IMR-90 (cell line): ENCODE data around the gene PBOV1. TPM values are rescaled to one million over a fixed set of nuclear protein-coding genes. Genes with fewer than 3 reads are reported as not detected.

Source experiments
- ATAC-seq: fragments of 200-7000 bp; cut with Tn5 transposase; 2 replicates; pipeline ENCODE4 v1.9.1; 2020; ENCODE audit warnings: low read depth, mild to moderate bottlenecking, moderate library complexity
- BruUV-seq: library from RNA; stranded (reverse); fragments of 400-500 nt; replicated peaks from 2 replicates; lab custom pipeline; 2021; lab: Mats Ljungman, UMichigan
- CTCF ChIA-PET: fragments of 300-600 bp; formaldehyde crosslinking; extraction: SDS; loops from one replicate; lab custom pipeline; 2021; ENCODE audit warnings: antibody characterized with exemption; lab: Yijun Ruan, JAX
- POLR2A ChIA-PET: fragments of 300-600 bp; sonication (Branson Sonifier 250); formaldehyde crosslinking; loops from one replicate; lab custom pipeline; 2022; ENCODE audit warnings: antibody characterized with exemption; ENCODE audit not compliant: unreplicated experiment; lab: Charles Lee
- DNase-seq: peaks from one replicate; pipeline ENCODE4 v3.0.0; 2013
- H2AFZ ChIP-seq: replicated peaks from 2 replicates; pipeline ENCODE3; 2013; ENCODE audit warnings: low read length, mild to moderate bottlenecking; ENCODE audit not compliant: poor library complexity
- H2AK5ac ChIP-seq: 2 replicates; pipeline ENCODE4 v1.6.1; 2013; ENCODE audit warnings: low read depth, low read length, inconsistent platforms
- H2AK9ac ChIP-seq: replicated peaks from 2 replicates; pipeline ENCODE3; 2013; ENCODE audit warnings: mild to moderate bottlenecking, low read depth, low read length, moderate library complexity; ENCODE audit not compliant: poor library complexity
- H2BK120ac ChIP-seq: 2 replicates; pipeline ENCODE4 v1.6.1; 2013; ENCODE audit warnings: low read depth, low read length, inconsistent platforms
- H2BK15ac ChIP-seq: 3 replicates; pipeline ENCODE4 v1.6.1; 2013; ENCODE audit warnings: low read depth, low read length, inconsistent platforms
- H2BK20ac ChIP-seq: 2 replicates; pipeline ENCODE4 v1.6.1; 2013; ENCODE audit warnings: low read depth, mild to moderate bottlenecking, inconsistent platforms, low read length, moderate library complexity
- H2BK5ac ChIP-seq: 2 replicates; pipeline ENCODE4 v1.6.1; 2013; ENCODE audit warnings: mild to moderate bottlenecking, low read depth, low read length, inconsistent platforms; ENCODE audit not compliant: poor library complexity, severe bottlenecking
- H3K14ac ChIP-seq: replicated peaks from 2 replicates; pipeline ENCODE4 v1.6.1; 2013; ENCODE audit warnings: low read depth, low read length, inconsistent platforms
- H3K18ac ChIP-seq: 2 replicates; pipeline ENCODE4 v1.6.1; 2013; ENCODE audit warnings: low read depth, low read length, control low read depth
- H3K23ac ChIP-seq: 2 replicates; pipeline ENCODE4 v1.6.1; 2013; ENCODE audit warnings: low read depth, low read length, inconsistent platforms
- H3K27ac ChIP-seq: 2 replicates; pipeline ENCODE4 v1.5.1; 2013; ENCODE audit warnings: mild to moderate bottlenecking, control low read depth, low read length; ENCODE audit not compliant: insufficient read depth
- H3K27me3 ChIP-seq: 2 replicates; pipeline ENCODE4 v1.6.1; 2013; ENCODE audit warnings: low read length; ENCODE audit not compliant: control insufficient read depth, insufficient read depth
- H3K36me3 ChIP-seq: 2 replicates; pipeline ENCODE4 v1.6.1; 2013; ENCODE audit warnings: low read length, mixed read lengths; ENCODE audit not compliant: control insufficient read depth, insufficient read depth
- H3K4ac ChIP-seq: 2 replicates; pipeline ENCODE4 v1.6.1; 2013; ENCODE audit warnings: low read depth, low read length, inconsistent platforms
- H3K4me1 ChIP-seq: 2 replicates; pipeline ENCODE4 v1.6.1; 2013; ENCODE audit warnings: low read length, mixed read lengths; ENCODE audit not compliant: control insufficient read depth, insufficient read depth
- H3K4me2 ChIP-seq: 2 replicates; pipeline ENCODE4 v1.6.1; 2013; ENCODE audit warnings: low read depth, mild to moderate bottlenecking, control low read depth, low read length, moderate library complexity
- H3K4me3 ChIP-seq: 2 replicates; pipeline ENCODE4 v1.5.1; 2013; ENCODE audit warnings: low read depth, mild to moderate bottlenecking, control low read depth, low read length, moderate library complexity; ENCODE audit not compliant: insufficient read depth
- H3K56ac ChIP-seq: 2 replicates; pipeline ENCODE4 v1.6.1; 2013; ENCODE audit warnings: low read length, inconsistent platforms; ENCODE audit not compliant: insufficient read depth; ENCODE audit errors: extremely low read depth
- H3K79me1 ChIP-seq, 2 experiments: 2 replicates each; pipeline ENCODE4 v1.6.1; 2013; ENCODE audit warnings: low read length in 2 of 2, inconsistent platforms in 1 of 2, low read depth in 1 of 2
- H3K9ac ChIP-seq: 2 replicates; pipeline ENCODE4 v1.6.1; 2013; ENCODE audit warnings: low read depth, low read length, control low read depth
- H3K9me1 ChIP-seq: 2 replicates; pipeline ENCODE4 v1.6.1; 2013; ENCODE audit warnings: low read length, inconsistent platforms; ENCODE audit not compliant: insufficient read depth
- H3K9me3 ChIP-seq: 2 replicates; pipeline ENCODE4 v1.6.1; 2013; ENCODE audit warnings: low read length; ENCODE audit not compliant: control insufficient read depth, insufficient read depth
- H4K20me1 ChIP-seq: 2 replicates; pipeline ENCODE4 v1.6.1; 2013; ENCODE audit warnings: low read length, inconsistent platforms; ENCODE audit not compliant: insufficient read depth
- H4K5ac ChIP-seq: 2 replicates; pipeline ENCODE4 v1.6.1; 2013; ENCODE audit warnings: mild to moderate bottlenecking, low read depth, low read length, control low read depth
- H4K8ac ChIP-seq, 2 experiments: 2 replicates each; pipeline ENCODE4 v1.6.1; 2013; ENCODE audit warnings: low read depth in 2 of 2, low read length in 2 of 2, control low read depth in 1 of 2, inconsistent platforms in 1 of 2
- H4K91ac ChIP-seq: 2 replicates; pipeline ENCODE4 v1.6.1; 2013; ENCODE audit warnings: low read depth, low read length, inconsistent platforms; ENCODE audit not compliant: insufficient read depth
- BHLHE40 ChIP-seq: fragments of 150-350 bp; IDR thresholded peaks from 2 replicates; pipeline ENCODE4 v1.6.1; 2016; ENCODE audit warnings: mild to moderate bottlenecking, low read depth, low read length
- CEBPB ChIP-seq: IDR thresholded peaks from 2 replicates; pipeline ENCODE4 v1.6.1; 2012; ENCODE audit warnings: low read depth, low read length, improper control_type of control experiment
- CHD1 ChIP-seq: IDR thresholded peaks from 2 replicates; pipeline ENCODE4 v1.6.1; 2012; ENCODE audit warnings: low read depth, low read length, improper control_type of control experiment
- FOS ChIP-seq: fragments of 150-350 bp; IDR thresholded peaks from 2 replicates; pipeline ENCODE4 v1.6.1; 2016; ENCODE audit warnings: low read depth, low read length
- MAFK ChIP-seq: IDR thresholded peaks from 2 replicates; pipeline ENCODE4 v1.6.1; 2012; ENCODE audit warnings: low read depth, low read length, improper control_type of control experiment
- MAZ ChIP-seq: IDR thresholded peaks from 2 replicates; pipeline ENCODE4 v1.6.1; 2012; ENCODE audit warnings: low read depth, mild to moderate bottlenecking, low read length, improper control_type of control experiment, moderate library complexity, borderline replicate concordance
- MXI1 ChIP-seq: IDR thresholded peaks from 2 replicates; pipeline ENCODE4 v1.6.1; 2012; ENCODE audit warnings: low read depth, mild to moderate bottlenecking, low read length, moderate library complexity, borderline replicate concordance
- NFE2L2 ChIP-seq: fragments of 150-350 bp; IDR thresholded peaks from 2 replicates; pipeline ENCODE4 v1.6.1; 2016; ENCODE audit warnings: low read depth, mild to moderate bottlenecking, low read length
- POLR2A ChIP-seq: IDR thresholded peaks from 2 replicates; pipeline ENCODE4 v1.6.1; 2012; ENCODE audit warnings: mild to moderate bottlenecking, low read depth, low read length
- RAD21 ChIP-seq: IDR thresholded peaks from 2 replicates; pipeline ENCODE4 v1.6.1; 2012; ENCODE audit warnings: low read length, improper control_type of control experiment
- RCOR1 ChIP-seq: IDR thresholded peaks from 2 replicates; pipeline ENCODE4 v1.6.1; 2012; ENCODE audit warnings: mild to moderate bottlenecking, low read length, improper control_type of control experiment; ENCODE audit not compliant: insufficient replicate concordance
- RFX5 ChIP-seq: IDR thresholded peaks from 2 replicates; pipeline ENCODE4 v1.8.0; 2012; ENCODE audit warnings: low read depth, mild to moderate bottlenecking, low read length, moderate library complexity
- SMC3 ChIP-seq: fragments of 150-350 bp; IDR thresholded peaks from 2 replicates; pipeline ENCODE4 v1.6.1; 2016; ENCODE audit warnings: low read depth, mild to moderate bottlenecking, antibody characterized with exemption, low read length, moderate library complexity
- dilution Hi-C: fragments of 300-500 bp; cut with HindIII; formaldehyde crosslinking; loops from one replicate; pipeline ENCODE4 v1.14.3; 2018; ENCODE audit warnings: low sequenced_read_pairs; ENCODE audit not compliant: unreplicated experiment
- in situ Hi-C: fragments of 300-500 bp; cut with MboI; formaldehyde crosslinking; loops from 3 replicates; pipeline ENCODE4 v1.14.3; 2019; ENCODE audit warnings: low sequenced_read_pairs, inconsistent platforms, mixed read lengths
- intact Hi-C: fragments of 100-400 bp; cut with micrococcal nuclease; formaldehyde crosslinking; loops from 2 replicates; pipeline ENCODE4 v1.10.0; 2022
- polyA plus RNA-seq, 3 experiments: library from polyadenylated mRNA; depleted of rRNA; stranded (reverse); fragments of >200 nt; gene quantifications; 2 replicates each; pipeline ENCODE4 v1.2.3, GENCODE V29; 2012; ENCODE audit warnings: low replicate concordance in 1 of 3
- total RNA-seq: library from RNA; depleted of rRNA; stranded (reverse); fragments of >200 nt; gene quantifications from 2 replicates; pipeline ENCODE4 v1.2.3, GENCODE V29; 2012
- TF ChIP-seq, protein P1 (sequence below): conservative IDR thresholded peaks from 2 replicates; pipeline ENCODE4 v1.5.1; 2012; ENCODE audit warnings: mild to moderate bottlenecking, low read depth, low read length, improper control_type of control experiment
- TF ChIP-seq, protein P2 (sequence below): fragments of 150-350 bp; IDR thresholded peaks from 2 replicates; pipeline ENCODE4 v1.6.1; 2016; ENCODE audit warnings: low read depth, mild to moderate bottlenecking, low read length, moderate library complexity, borderline replicate concordance
- TF ChIP-seq, protein P3 (sequence below): fragments of 150-350 bp; IDR thresholded peaks from 2 replicates; pipeline ENCODE4 v1.6.1; 2017; ENCODE audit warnings: mild to moderate bottlenecking, antibody characterized with exemption, low read length, low read depth

PBOV1 gene
- total and polyA plus RNA-seq, 2 of the 4 experiments (the other 2 are of a cell fraction), result not detected

DNA sequence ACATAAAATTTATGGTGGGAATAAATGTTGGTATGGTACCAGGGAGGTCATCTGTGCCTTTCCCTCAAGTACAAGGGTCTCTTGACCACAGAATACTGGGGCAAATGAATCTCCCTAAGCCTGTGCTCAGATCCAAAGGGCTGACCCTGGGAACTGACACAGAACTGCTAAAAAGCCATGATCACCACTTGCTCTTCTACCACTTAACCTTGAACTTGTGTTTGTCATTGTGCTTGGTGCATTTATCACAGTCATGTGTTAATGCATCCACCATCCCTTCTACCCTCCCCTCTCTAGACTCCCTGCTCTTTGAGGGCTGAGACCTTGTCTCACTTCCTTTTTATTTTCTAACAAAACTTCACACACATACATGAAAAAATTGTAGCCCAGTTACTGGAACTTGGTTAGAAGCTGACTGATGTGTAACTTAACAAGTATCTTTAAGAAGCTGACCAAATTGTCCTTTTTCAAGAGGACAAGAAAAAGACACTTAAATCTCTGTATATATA lies 46.1 kb upstream of the PBOV1 start:
- Histone ChIP-seq H2AFZ (no peak overlapping the region), H3K36me3 (no peaks in the 10 kb centered on the region), H2AK5ac (no peak overlapping the region), H3K23ac (no peak overlapping the region), H3K27me3 (peaks cover 26% of the 10 kb centered on the region), H3K79me1 (no peaks in the 10 kb centered on the region), H4K91ac (no peak overlapping the region), H3K18ac (no peak overlapping the region), H2BK120ac (no peak overlapping the region), H3K56ac (no peak overlapping the region), H3K4ac (no peak overlapping the region), H2AK9ac (no peak overlapping the region), H3K4me1 (no peaks in the 10 kb centered on the region), H4K5ac (no peak overlapping the region), H2BK20ac (no peak overlapping the region), H2BK15ac (no peak overlapping the region), H3K9me1 (no peaks in the 10 kb centered on the region), H3K9ac (no peak overlapping the region), H3K14ac (no peak overlapping the region), H3K27ac (no peak overlapping the region), H3K4me2 (no peak overlapping the region), H3K9me3 (no peaks in the 10 kb centered on the region), H4K20me1 (no peaks in the 10 kb centered on the region), H4K8ac (no peak overlapping the region), H3K4me3 (no peak overlapping the region), H2BK5ac (no peak overlapping the region)
- TF ChIP-seq, protein P1, sequence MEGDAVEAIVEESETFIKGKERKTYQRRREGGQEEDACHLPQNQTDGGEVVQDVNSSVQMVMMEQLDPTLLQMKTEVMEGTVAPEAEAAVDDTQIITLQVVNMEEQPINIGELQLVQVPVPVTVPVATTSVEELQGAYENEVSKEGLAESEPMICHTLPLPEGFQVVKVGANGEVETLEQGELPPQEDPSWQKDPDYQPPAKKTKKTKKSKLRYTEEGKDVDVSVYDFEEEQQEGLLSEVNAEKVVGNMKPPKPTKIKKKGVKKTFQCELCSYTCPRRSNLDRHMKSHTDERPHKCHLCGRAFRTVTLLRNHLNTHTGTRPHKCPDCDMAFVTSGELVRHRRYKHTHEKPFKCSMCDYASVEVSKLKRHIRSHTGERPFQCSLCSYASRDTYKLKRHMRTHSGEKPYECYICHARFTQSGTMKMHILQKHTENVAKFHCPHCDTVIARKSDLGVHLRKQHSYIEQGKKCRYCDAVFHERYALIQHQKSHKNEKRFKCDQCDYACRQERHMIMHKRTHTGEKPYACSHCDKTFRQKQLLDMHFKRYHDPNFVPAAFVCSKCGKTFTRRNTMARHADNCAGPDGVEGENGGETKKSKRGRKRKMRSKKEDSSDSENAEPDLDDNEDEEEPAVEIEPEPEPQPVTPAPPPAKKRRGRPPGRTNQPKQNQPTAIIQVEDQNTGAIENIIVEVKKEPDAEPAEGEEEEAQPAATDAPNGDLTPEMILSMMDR, result no peak
- TF ChIP-seq NFE2L2 (no peak), MAZ (no peak), FOS (no peak), CHD1 (no peak), CEBPB (no peak), MXI1 (no peak), RFX5 (no peak), RCOR1 (no peak), BHLHE40 (no peak), POLR2A (no peak), SMC3 (no peak), RAD21 (no peak), MAFK (no peak)
- TF ChIP-seq, protein P2, sequence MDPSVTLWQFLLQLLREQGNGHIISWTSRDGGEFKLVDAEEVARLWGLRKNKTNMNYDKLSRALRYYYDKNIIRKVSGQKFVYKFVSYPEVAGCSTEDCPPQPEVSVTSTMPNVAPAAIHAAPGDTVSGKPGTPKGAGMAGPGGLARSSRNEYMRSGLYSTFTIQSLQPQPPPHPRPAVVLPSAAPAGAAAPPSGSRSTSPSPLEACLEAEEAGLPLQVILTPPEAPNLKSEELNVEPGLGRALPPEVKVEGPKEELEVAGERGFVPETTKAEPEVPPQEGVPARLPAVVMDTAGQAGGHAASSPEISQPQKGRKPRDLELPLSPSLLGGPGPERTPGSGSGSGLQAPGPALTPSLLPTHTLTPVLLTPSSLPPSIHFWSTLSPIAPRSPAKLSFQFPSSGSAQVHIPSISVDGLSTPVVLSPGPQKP, result no peak
- TF ChIP-seq, protein P3, sequence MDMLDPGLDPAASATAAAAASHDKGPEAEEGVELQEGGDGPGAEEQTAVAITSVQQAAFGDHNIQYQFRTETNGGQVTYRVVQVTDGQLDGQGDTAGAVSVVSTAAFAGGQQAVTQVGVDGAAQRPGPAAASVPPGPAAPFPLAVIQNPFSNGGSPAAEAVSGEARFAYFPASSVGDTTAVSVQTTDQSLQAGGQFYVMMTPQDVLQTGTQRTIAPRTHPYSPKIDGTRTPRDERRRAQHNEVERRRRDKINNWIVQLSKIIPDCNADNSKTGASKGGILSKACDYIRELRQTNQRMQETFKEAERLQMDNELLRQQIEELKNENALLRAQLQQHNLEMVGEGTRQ, result no peak
- ATAC-seq (no peak), DNase-seq (no peak)
- ChIA-PET POLR2A (no interaction called here), CTCF (no interaction called here)
- no TSS peak for BruUV-seq
- dilution Hi-C loops (no loop called here), in situ Hi-C loops (no loop called here), intact Hi-C loops (no loop called here)
